ENCODE measurements around the gene ATP6V1C2. TPM values are rescaled to one million over a fixed set of nuclear protein-coding genes. Genes with fewer than 3 reads are reported as not detected.

Gene ATP6V1C2
- total RNA-seq, 4 donors from 2014 or later: not detected

DNA sequence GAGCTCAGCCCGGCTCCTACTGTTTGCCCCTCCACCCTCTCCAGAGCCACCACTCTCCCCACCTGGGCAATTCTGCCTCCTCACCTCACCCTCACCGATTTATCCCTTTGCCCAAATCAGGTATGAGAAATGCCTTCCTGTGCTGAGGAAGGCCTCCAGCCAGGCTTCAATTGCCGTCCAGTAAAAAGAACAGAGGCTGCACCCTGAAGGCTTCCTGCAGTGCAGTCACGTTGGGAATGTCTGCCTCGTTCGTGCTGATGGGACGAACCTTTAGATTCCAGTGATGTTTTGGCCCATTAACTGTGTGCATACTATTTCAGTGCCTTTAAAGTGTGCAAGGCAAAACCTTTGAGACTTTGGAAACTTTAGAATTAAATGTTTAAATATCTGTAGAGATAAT lies 34.2 kb downstream of the ATP6V1C2 start:
- ATAC-seq: no peak
- Histone ChIP-seq H3K27ac (no peak overlapping the region), H3K36me3 (no peaks in the 10 kb centered on the region), H3K4me1 (no peaks in the 10 kb centered on the region), H3K27me3 (no peaks in the 10 kb centered on the region), H3K9me3 (no peaks in the 10 kb centered on the region), H3K4me3 (no peak overlapping the region)
- TF ChIP-seq CTCF (IDR thresholded peaks at IDR 0.05 in 4 of 5, conservative IDR thresholded peaks at IDR 0.05 in 1 of 5) (no peak), POLR2A (IDR thresholded peaks at IDR 0.05) (no peak)
- in situ Hi-C loops (cut with MboI; ENCODE audit: low sequenced_read_pairs in 4 of 4) (no loop called here), intact Hi-C loops (cut with DNase I; ENCODE audit: low total_unique reads) (no loop called here)
- no peak for DNase-seq

GRCh38 chr2:10757814-10758286 lies 36.4 kb downstream of the ATP6V1C2 start:
- TF ChIP-seq CTCF (IDR thresholded peaks at IDR 0.05 in 4 of 5, conservative IDR thresholded peaks at IDR 0.05 in 1 of 5): no peak
- TF ChIP-seq POLR2A (IDR thresholded peaks at IDR 0.05): no peak
- no peaks in the 10 kb centered on the region for H3K9me3 ChIP-seq
- no peak overlapping the region for H3K4me3 ChIP-seq
- H3K36me3 ChIP-seq: no peaks in the 10 kb centered on the region
- intact Hi-C loops (cut with DNase I; ENCODE audit: low total_unique reads) (no loop called here), in situ Hi-C loops (cut with MboI; ENCODE audit: low sequenced_read_pairs in 4 of 4) (no loop called here)
- no peaks in the 10 kb centered on the region for H3K27me3 ChIP-seq
- no peaks in the 10 kb centered on the region for H3K4me1 ChIP-seq
- DNase-seq: no peak
- no peak for ATAC-seq
- no peak overlapping the region for H3K27ac ChIP-seq

DNA sequence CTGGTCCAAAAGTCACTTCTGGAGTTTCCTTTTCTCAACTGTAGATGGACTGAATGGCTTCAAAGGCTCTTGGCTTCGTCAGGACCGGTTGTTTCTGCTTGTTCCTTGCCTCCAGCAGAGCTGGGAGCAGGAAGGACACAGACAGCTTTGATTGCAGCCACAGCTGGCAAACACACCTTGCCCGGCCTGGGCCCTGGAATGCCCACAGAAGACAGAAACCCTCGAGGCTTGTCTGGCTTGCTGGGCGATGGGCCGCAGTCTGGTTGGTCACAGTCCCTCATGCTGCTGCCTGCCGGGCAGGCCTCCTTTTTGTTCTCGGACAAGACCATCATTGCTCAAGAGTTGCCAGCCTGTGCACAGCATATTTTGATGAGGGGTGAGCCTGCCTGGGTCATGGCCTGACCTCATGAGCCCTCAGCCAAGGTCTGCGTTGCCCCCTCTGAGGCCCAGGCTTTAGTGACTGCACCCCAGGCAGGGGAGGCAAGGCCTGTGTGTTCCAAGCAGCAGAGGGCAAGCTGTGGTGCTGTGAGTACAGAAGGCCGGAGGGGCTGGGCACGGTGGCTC lies 37.8 kb downstream of the ATP6V1C2 start:
- Histone ChIP-seq H3K27me3 (no peaks in the 10 kb centered on the region), H3K27ac (no peak overlapping the region), H3K4me1 (no peaks in the 10 kb centered on the region), H3K9me3 (no peaks in the 10 kb centered on the region), H3K4me3 (no peak overlapping the region), H3K36me3 (no peaks in the 10 kb centered on the region)
- intact Hi-C loops (cut with DNase I; ENCODE audit: low total_unique reads) (no loop called here), in situ Hi-C loops (cut with MboI; ENCODE audit: low sequenced_read_pairs in 4 of 4) (no loop called here)
- TF ChIP-seq POLR2A (IDR thresholded peaks at IDR 0.05): no peak
- TF ChIP-seq CTCF (IDR thresholded peaks at IDR 0.05 in 4 of 5, conservative IDR thresholded peaks at IDR 0.05 in 1 of 5): no peak
- DNase-seq: no peak
- ATAC-seq: no peak

- intact Hi-C loops (cut with DNase I; ENCODE audit: low total_unique reads) (no loop called here), in situ Hi-C loops (cut with MboI; ENCODE audit: low sequenced_read_pairs in 4 of 4) (no loop called here)
- TF ChIP-seq CTCF (IDR thresholded peaks at IDR 0.05 in 4 of 5, conservative IDR thresholded peaks at IDR 0.05 in 1 of 5) (no peak), POLR2A (IDR thresholded peaks at IDR 0.05) (no peak)
- ATAC-seq: no peak
- Histone ChIP-seq H3K27me3 (no peaks in the 10 kb centered on the region), H3K4me1 (no peaks in the 10 kb centered on the region), H3K9me3 (no peaks in the 10 kb centered on the region), H3K4me3 (no peak overlapping the region), H3K36me3 (no peaks in the 10 kb centered on the region), H3K27ac (no peak overlapping the region)
- no peak for DNase-seq
Measured at GRCh38 chr2:10760794-10761504, 39.5 kb downstream of the ATP6V1C2 start.

All from gastrocnemius medialis (tissue), 4 donors.